Colonic mucosa (tissue), 4 donors: Measurements from ENCODE around the gene C21orf91. TPM values are rescaled to one million over a fixed set of nuclear protein-coding genes. Genes with fewer than 3 reads are reported as not detected.
A peak's percentile ranks its signal among the peaks of the same experiment; 100 is the strongest.

Source experiments
- DNase-seq: peaks from one replicate; pipeline ENCODE4 v3.0.0-alpha.2; 2020
- H3K27ac ChIP-seq: fragments of 200-600 bp; one replicate; pipeline ENCODE4 v1.8.0; 2021
- H3K27me3 ChIP-seq: fragments of 200-600 bp; one replicate; pipeline ENCODE4 v1.8.0; 2021
- H3K36me3 ChIP-seq: fragments of 200-600 bp; one replicate; pipeline ENCODE4 v1.8.0; 2021
- H3K4me1 ChIP-seq: fragments of 200-600 bp; one replicate; pipeline ENCODE4 v1.8.0; 2021; ENCODE audit warnings: mild to moderate bottlenecking
- H3K4me3 ChIP-seq: fragments of 200-600 bp; one replicate; pipeline ENCODE4 v1.8.0; 2021
- H3K9ac ChIP-seq, 2 donors: one replicate each; pipeline ENCODE4 v1.7.0; 2013; ENCODE audit warnings: control low read depth in 2 of 2, low read depth in 2 of 2, low read length in 2 of 2
- H3K9me3 ChIP-seq: fragments of 200-600 bp; one replicate; pipeline ENCODE4 v1.8.0; 2021
- CTCF ChIP-seq: fragments of 200-600 bp; IDR thresholded peaks from one replicate; pipeline ENCODE4 v1.8.0; 2022; ENCODE audit warnings: antibody characterized with exemption, mild to moderate bottlenecking
- intact Hi-C: fragments of 100-400 bp; cut with DNase I; formaldehyde crosslinking; loops from one replicate; pipeline ENCODE4 v1.14.1; 2022
- total RNA-seq, 2 donors: library from RNA; stranded (reverse); fragmentation: NEBNext Ultra II Directional in 1 of 2; extraction: Animal tissue kit (Norgen Biotek cat#: 25700) in 1 of 2; gene quantifications; one replicate each; pipeline ENCODE4 v1.2.1, GENCODE V29; 2021
- donor health status: healthy.
- donor health status: DM: no; HTN: no; CAD: no.
- donor health status: DM: no; HTN: no; CAD: no.

C21orf91 gene
- total RNA-seq: 1 to 10 TPM; 3.8 to 9.6 TPM

GRCh38 chr21:17819114-17819876 is at the start of gene C21orf91:
Gene C21orf91 (minus strand): TSS chr21:17819356. CDS start chr21:17818318, 1,038 bp downstream.
- no peak for TF ChIP-seq CTCF
- Histone ChIP-seq H3K36me3 (no peaks in the 10 kb centered on the region), H3K27ac (peak within 1 kb of the TSS; percentile 89), H3K27me3 (no peaks in the 10 kb centered on the region), H3K9me3 (no peaks in the 10 kb centered on the region), H3K4me3 (peak within 1 kb of the TSS; percentile 98), H3K9ac (peak within 1 kb of the TSS; percentile 71 to 93), H3K4me1 (no peaks in the 10 kb centered on the region)
- intact Hi-C loops: loop anchor here (10.0 kb wide), 1 partner anchor 214 kb away; no protein-coding TSS in a partner anchor
- DNase-seq: peak; percentile 90

- no peaks in the 10 kb centered on the region for H3K9me3 ChIP-seq
- intact Hi-C loops: no loop called here
- H3K9ac ChIP-seq: no peak overlapping the region
- H3K27me3 ChIP-seq: no peaks in the 10 kb centered on the region
- H3K27ac ChIP-seq: no peak overlapping the region
- no peaks in the 10 kb centered on the region for H3K4me1 ChIP-seq
- DNase-seq: no peak
- H3K36me3 ChIP-seq: no peaks in the 10 kb centered on the region
- TF ChIP-seq CTCF: no peak
- no peak overlapping the region for H3K4me3 ChIP-seq
These were observed 47.4 kb upstream of the C21orf91 start for GRCh38 chr21:17866590-17866989.

GRCh38 chr21:17859661-17860060 is 40.5 kb upstream of the C21orf91 start:
- Histone ChIP-seq H3K4me3 (no peak overlapping the region), H3K36me3 (no peaks in the 10 kb centered on the region), H3K9me3 (no peaks in the 10 kb centered on the region), H3K27me3 (no peaks in the 10 kb centered on the region), H3K9ac (no peak overlapping the region), H3K4me1 (no peaks in the 10 kb centered on the region), H3K27ac (no peak overlapping the region)
- no peak for TF ChIP-seq CTCF
- intact Hi-C loops: no loop called here
- DNase-seq: no peak

GRCh38 chr21:17858747-17859146 is 39.6 kb upstream of the C21orf91 start:
- no peak for TF ChIP-seq CTCF
- Histone ChIP-seq H3K36me3 (no peaks in the 10 kb centered on the region), H3K9ac (no peak overlapping the region), H3K27ac (no peak overlapping the region), H3K9me3 (no peaks in the 10 kb centered on the region), H3K27me3 (no peaks in the 10 kb centered on the region), H3K4me1 (no peaks in the 10 kb centered on the region), H3K4me3 (no peak overlapping the region)
- no peak for DNase-seq
- intact Hi-C loops: no loop called here

- no peak overlapping the region for H3K4me3 ChIP-seq
- H3K4me1 ChIP-seq: no peaks in the 10 kb centered on the region
- H3K36me3 ChIP-seq: no peaks in the 10 kb centered on the region
- H3K9me3 ChIP-seq: no peaks in the 10 kb centered on the region
- H3K27me3 ChIP-seq: no peaks in the 10 kb centered on the region
- H3K27ac ChIP-seq: no peak overlapping the region
- DNase-seq: no peak
- H3K9ac ChIP-seq: no peak overlapping the region
- intact Hi-C loops: no loop called here
- TF ChIP-seq CTCF: no peak
These were observed 35.6 kb upstream of the C21orf91 start for GRCh38 chr21:17854745-17855144.
